Panc1 (cell line): ENCODE measurements around the gene MYO7B.

Experiments
- POLR2AphosphoS5 ChIP-seq: IDR thresholded peaks from 2 replicates; pipeline ENCODE4 v1.6.1; 2012; ENCODE audit warnings: mild to moderate bottlenecking, low read depth, low read length, moderate library complexity
- REST ChIP-seq, 2 experiments: IDR thresholded peaks; 2 replicates each; pipeline ENCODE4 v1.6.1; 2011 to 2012; ENCODE audit warnings: low read depth in 2 of 2, control low read depth in 1 of 2, low read length in 1 of 2, mild to moderate bottlenecking in 1 of 2, moderate library complexity in 1 of 2; ENCODE audit not compliant: insufficient read depth in 1 of 2
- TCF7L2 ChIP-seq: IDR thresholded peaks from 2 replicates; pipeline ENCODE4 v1.6.1; 2011; ENCODE audit warnings: mild to moderate bottlenecking, low read depth, low read length, inconsistent platforms
- TF ChIP-seq, protein P1 (sequence below): fragments of 450-650 bp; IDR thresholded peaks from 2 replicates; pipeline ENCODE4 v1.5.1; 2017; ENCODE audit warnings: mild to moderate bottlenecking

GRCh38 chr2:127572841-127573240 lies 37.4 kb downstream of the MYO7B start:
- TF ChIP-seq, protein P1, sequence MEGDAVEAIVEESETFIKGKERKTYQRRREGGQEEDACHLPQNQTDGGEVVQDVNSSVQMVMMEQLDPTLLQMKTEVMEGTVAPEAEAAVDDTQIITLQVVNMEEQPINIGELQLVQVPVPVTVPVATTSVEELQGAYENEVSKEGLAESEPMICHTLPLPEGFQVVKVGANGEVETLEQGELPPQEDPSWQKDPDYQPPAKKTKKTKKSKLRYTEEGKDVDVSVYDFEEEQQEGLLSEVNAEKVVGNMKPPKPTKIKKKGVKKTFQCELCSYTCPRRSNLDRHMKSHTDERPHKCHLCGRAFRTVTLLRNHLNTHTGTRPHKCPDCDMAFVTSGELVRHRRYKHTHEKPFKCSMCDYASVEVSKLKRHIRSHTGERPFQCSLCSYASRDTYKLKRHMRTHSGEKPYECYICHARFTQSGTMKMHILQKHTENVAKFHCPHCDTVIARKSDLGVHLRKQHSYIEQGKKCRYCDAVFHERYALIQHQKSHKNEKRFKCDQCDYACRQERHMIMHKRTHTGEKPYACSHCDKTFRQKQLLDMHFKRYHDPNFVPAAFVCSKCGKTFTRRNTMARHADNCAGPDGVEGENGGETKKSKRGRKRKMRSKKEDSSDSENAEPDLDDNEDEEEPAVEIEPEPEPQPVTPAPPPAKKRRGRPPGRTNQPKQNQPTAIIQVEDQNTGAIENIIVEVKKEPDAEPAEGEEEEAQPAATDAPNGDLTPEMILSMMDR = no peak
- no peak for TF ChIP-seq POLR2AphosphoS5
- TF ChIP-seq REST (IDR thresholded peaks at IDR 0.05; ENCODE audit: insufficient read depth in 1 of 2, low read depth in 2 of 2, low read length in 1 of 2) = no peak
- TF ChIP-seq TCF7L2 = no peak
